ENCODE measurements around the gene NCAN.

- no peak for TF ChIP-seq CTCF (IDR thresholded peaks at IDR 0.05)
- TF ChIP-seq POLR2A (IDR thresholded peaks at IDR 0.05): no peak
Measured at GRCh38 chr19:19204181-19204580, 7.6 kb upstream of the NCAN start.
